Measurements from ENCODE around the gene MRPL16. TPM values are rescaled to one million over a fixed set of nuclear protein-coding genes. Genes with fewer than 3 reads are reported as not detected.

The MRPL16 gene
- total RNA-seq, 1 donor from 2014 or later, result 29.7 TPM

DNA sequence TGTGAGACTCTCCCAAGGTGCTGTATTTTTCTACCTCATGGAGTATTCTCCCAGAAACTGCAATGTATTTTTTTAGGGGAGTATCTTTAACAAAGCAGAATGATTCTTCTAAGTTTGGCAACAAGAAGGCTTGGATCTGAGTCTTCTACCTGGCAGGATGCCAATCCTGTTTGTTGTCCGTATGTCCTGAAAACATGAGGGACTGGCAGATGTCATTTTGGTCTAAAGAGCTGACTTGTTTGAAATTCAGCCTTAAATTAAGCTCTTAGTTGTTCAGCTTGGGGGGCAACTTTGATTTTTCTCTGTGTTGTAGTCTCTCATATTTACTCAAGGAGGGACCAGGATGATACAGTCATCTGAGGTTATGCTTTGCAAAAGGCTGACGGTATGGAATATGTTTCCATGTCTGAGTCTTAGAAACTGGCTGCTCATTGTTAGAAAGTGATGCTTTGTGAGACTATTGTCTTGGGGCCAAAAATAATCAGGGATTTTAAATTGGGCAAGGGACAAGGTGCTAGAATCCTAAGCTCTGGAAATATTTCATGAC is 9.3 kb downstream of the MRPL16 start:
- no peaks in the 10 kb centered on the region for H3K4me1 ChIP-seq
- no peaks in the 10 kb centered on the region for H3K27me3 ChIP-seq (ENCODE audit: low read depth)
- H3K27ac ChIP-seq, result no peak overlapping the region
- H3K4me3 ChIP-seq, result no peak overlapping the region
- no peak for ATAC-seq
- peaks cover 82% of the 10 kb centered on the region for H3K36me3 ChIP-seq
- no peak for DNase-seq
- intact Hi-C loops (cut with DNase I), result loop anchor here (10.0 kb wide), 1 partner anchor 46 kb away; the partner anchor contains the start of gene STX3
- TF ChIP-seq, protein P1, sequence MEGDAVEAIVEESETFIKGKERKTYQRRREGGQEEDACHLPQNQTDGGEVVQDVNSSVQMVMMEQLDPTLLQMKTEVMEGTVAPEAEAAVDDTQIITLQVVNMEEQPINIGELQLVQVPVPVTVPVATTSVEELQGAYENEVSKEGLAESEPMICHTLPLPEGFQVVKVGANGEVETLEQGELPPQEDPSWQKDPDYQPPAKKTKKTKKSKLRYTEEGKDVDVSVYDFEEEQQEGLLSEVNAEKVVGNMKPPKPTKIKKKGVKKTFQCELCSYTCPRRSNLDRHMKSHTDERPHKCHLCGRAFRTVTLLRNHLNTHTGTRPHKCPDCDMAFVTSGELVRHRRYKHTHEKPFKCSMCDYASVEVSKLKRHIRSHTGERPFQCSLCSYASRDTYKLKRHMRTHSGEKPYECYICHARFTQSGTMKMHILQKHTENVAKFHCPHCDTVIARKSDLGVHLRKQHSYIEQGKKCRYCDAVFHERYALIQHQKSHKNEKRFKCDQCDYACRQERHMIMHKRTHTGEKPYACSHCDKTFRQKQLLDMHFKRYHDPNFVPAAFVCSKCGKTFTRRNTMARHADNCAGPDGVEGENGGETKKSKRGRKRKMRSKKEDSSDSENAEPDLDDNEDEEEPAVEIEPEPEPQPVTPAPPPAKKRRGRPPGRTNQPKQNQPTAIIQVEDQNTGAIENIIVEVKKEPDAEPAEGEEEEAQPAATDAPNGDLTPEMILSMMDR (IDR thresholded peaks at IDR 0.05), result no peak
- no peaks in the 10 kb centered on the region for H3K9me3 ChIP-seq

GRCh38 chr11:59800390-59801025 is 10.1 kb downstream of the MRPL16 start:
- Histone ChIP-seq H3K27ac (no peak overlapping the region), H3K36me3 (peaks cover 82% of the 10 kb centered on the region)
- ATAC-seq, result no peak

GRCh38 chr11:59794417-59794816 is 16.2 kb downstream of the MRPL16 start:
- peaks cover 96% of the 10 kb centered on the region for H3K36me3 ChIP-seq
- H3K27ac ChIP-seq, result peak overlapping the region; percentile 54

More at GRCh38 chr11:59800390-59801025, 10.1 kb downstream of the MRPL16 start:
- TF ChIP-seq, protein P1 (IDR thresholded peaks at IDR 0.05), result no peak
- Histone ChIP-seq H3K4me3 (no peak overlapping the region), H3K9me3 (no peaks in the 10 kb centered on the region), H3K27me3 (ENCODE audit: low read depth) (no peaks in the 10 kb centered on the region), H3K4me1 (no peaks in the 10 kb centered on the region)
- DNase-seq, result no peak
- intact Hi-C loops (cut with DNase I), result loop anchor here (10.0 kb wide), 1 partner anchor 46 kb away; the partner anchor contains the start of gene STX3

DNA sequence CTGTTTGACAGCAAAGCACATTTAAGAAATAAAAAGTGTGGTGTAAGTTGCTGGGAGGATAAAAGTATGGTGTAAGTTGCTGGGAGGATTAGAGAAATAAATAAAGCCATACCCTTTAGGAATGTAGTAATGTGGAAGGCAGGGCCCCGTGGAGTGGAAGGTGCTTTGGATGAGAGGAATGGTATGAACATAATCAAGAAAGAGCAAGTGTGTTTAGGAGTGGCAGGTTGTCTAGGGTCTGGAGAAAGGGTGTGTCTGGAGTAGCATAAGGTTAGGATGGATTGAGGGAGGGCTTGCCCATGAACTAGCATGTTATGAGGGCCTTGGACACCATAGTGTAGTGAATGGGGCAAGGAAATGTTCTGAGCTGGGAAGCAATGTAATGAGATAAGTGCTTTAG is 18.1 kb downstream of the MRPL16 start:
- H3K4me3 ChIP-seq, result no peak overlapping the region
- H3K27me3 ChIP-seq (ENCODE audit: low read depth), result no peaks in the 10 kb centered on the region
- H3K27ac ChIP-seq, result peak overlapping the region; percentile 27
- intact Hi-C loops (cut with DNase I), result no loop called here
- H3K4me1 ChIP-seq, result peaks cover 33% of the 10 kb centered on the region
- TF ChIP-seq, protein P1 (IDR thresholded peaks at IDR 0.05), result no peak
- H3K36me3 ChIP-seq, result peaks cover 98% of the 10 kb centered on the region
- no peak for DNase-seq
- ATAC-seq, result peak; percentile 51 to 77
- no peaks in the 10 kb centered on the region for H3K9me3 ChIP-seq

More at GRCh38 chr11:59794417-59794816, 16.2 kb downstream of the MRPL16 start:
- ATAC-seq (peak; percentile 72 to 82), DNase-seq (no peak)
- Histone ChIP-seq H3K27me3 (ENCODE audit: low read depth) (no peaks in the 10 kb centered on the region), H3K9me3 (no peaks in the 10 kb centered on the region), H3K4me1 (peaks cover 24% of the 10 kb centered on the region), H3K4me3 (no peak overlapping the region)
- intact Hi-C loops (cut with DNase I), result no loop called here
- TF ChIP-seq, protein P1 (IDR thresholded peaks at IDR 0.05), result no peak

GRCh38 chr11:59791639-59792038 is 18.9 kb downstream of the MRPL16 start:
- H3K36me3 ChIP-seq, result peaks cover 91% of the 10 kb centered on the region
- no peaks in the 10 kb centered on the region for H3K27me3 ChIP-seq (ENCODE audit: low read depth)
- intact Hi-C loops (cut with DNase I), result no loop called here
- H3K4me3 ChIP-seq, result no peak overlapping the region
- H3K9me3 ChIP-seq, result no peaks in the 10 kb centered on the region
- ATAC-seq (no peak), DNase-seq (no peak)
- no peak overlapping the region for H3K27ac ChIP-seq
- TF ChIP-seq, protein P1 (IDR thresholded peaks at IDR 0.05), result no peak
- peaks cover 42% of the 10 kb centered on the region for H3K4me1 ChIP-seq
